Activated naive CD8-positive, alpha-beta T cell treated with anti-CD3 and anti-CD28 coated beads, Interleukin-2, amount 50 U/mL, for 24 hours (primary cell): ENCODE measurements around the gene CDCA7L.
A peak's percentile ranks its signal among the peaks of the same experiment; 100 is the strongest.

Experiments
- ATAC-seq: fragments of 150-1000 bp; cut with Tn5 transposase; one replicate; pipeline ENCODE4 v1.10.0; 2021
- DNase-seq: peaks from one replicate; pipeline ENCODE4 v3.0.0; 2021
- H3K27ac Mint-ChIP-seq: one replicate; pipeline ENCODE4 v1.8.0; 2021; ENCODE audit warnings: mild to moderate bottlenecking, mixed read lengths
- H3K27me3 Mint-ChIP-seq: one replicate; pipeline ENCODE4 v1.8.0; 2021; ENCODE audit warnings: mixed read lengths
- H3K36me3 Mint-ChIP-seq: one replicate; pipeline ENCODE4 v1.8.0; 2021; ENCODE audit warnings: low read depth, mixed read lengths
- H3K4me1 Mint-ChIP-seq: one replicate; pipeline ENCODE4 v1.8.0; 2021; ENCODE audit warnings: mixed read lengths
- H3K4me3 Mint-ChIP-seq: one replicate; pipeline ENCODE4 v1.8.0; 2021; ENCODE audit warnings: mild to moderate bottlenecking, moderate library complexity, mixed read lengths
- H3K9me3 Mint-ChIP-seq: one replicate; pipeline ENCODE4 v1.8.0; 2021; ENCODE audit warnings: mixed read lengths

CDCA7L gene

GRCh38 chr7:21945454-21946221 lies at the start of gene CDCA7L:
CDCA7L (minus strand) TSS chr7:21945899; CDS start chr7:21945804, 95 bp downstream.
- ATAC-seq (peak; percentile 87), DNase-seq (peak; percentile 80)
- Mint-ChIP-seq H3K27ac (peak within 1 kb of the TSS; percentile 92), H3K9me3 (no peaks in the 10 kb centered on the region), H3K4me1 (peaks cover 62% of the 10 kb centered on the region), H3K4me3 (peak within 1 kb of the TSS; percentile 89), H3K27me3 (peaks cover 6% of the 10 kb centered on the region), H3K36me3 (peaks cover 11% of the 10 kb centered on the region)

- Mint-ChIP-seq H3K27me3 (no peaks in the 10 kb centered on the region), H3K4me3 (no peak overlapping the region), H3K27ac (no peak overlapping the region), H3K9me3 (no peaks in the 10 kb centered on the region), H3K4me1 (no peaks in the 10 kb centered on the region), H3K36me3 (no peaks in the 10 kb centered on the region)
- DNase-seq (no peak), ATAC-seq (no peak)
Measured at GRCh38 chr7:21986096-21986495, 40.4 kb upstream of the CDCA7L start.

- Mint-ChIP-seq H3K36me3 (no peaks in the 10 kb centered on the region), H3K9me3 (no peaks in the 10 kb centered on the region), H3K27me3 (no peaks in the 10 kb centered on the region), H3K27ac (no peak overlapping the region), H3K4me1 (no peaks in the 10 kb centered on the region), H3K4me3 (no peak overlapping the region)
- DNase-seq (no peak), ATAC-seq (no peak)
Measured at GRCh38 chr7:21984042-21984441, 38.3 kb upstream of the CDCA7L start.

- H3K4me1 Mint-ChIP-seq = no peaks in the 10 kb centered on the region
- H3K4me3 Mint-ChIP-seq = no peak overlapping the region
- H3K27me3 Mint-ChIP-seq = no peaks in the 10 kb centered on the region
- no peak for ATAC-seq
- no peak for DNase-seq
- no peak overlapping the region for H3K27ac Mint-ChIP-seq
- no peaks in the 10 kb centered on the region for H3K9me3 Mint-ChIP-seq
- H3K36me3 Mint-ChIP-seq = no peaks in the 10 kb centered on the region
Measured at GRCh38 chr7:21983056-21983455, 37.4 kb upstream of the CDCA7L start.

- Mint-ChIP-seq H3K4me1 (no peaks in the 10 kb centered on the region), H3K27me3 (no peaks in the 10 kb centered on the region), H3K27ac (no peak overlapping the region), H3K9me3 (no peaks in the 10 kb centered on the region), H3K4me3 (no peak overlapping the region), H3K36me3 (no peaks in the 10 kb centered on the region)
- DNase-seq = no peak
- ATAC-seq = no peak
Measured at GRCh38 chr7:21981524-21981923, 35.8 kb upstream of the CDCA7L start.

GRCh38 chr7:21980926-21981500 lies 35.3 kb upstream of the CDCA7L start:
- ATAC-seq (no peak), DNase-seq (no peak)
- H3K4me3 Mint-ChIP-seq = no peak overlapping the region
- no peaks in the 10 kb centered on the region for H3K27me3 Mint-ChIP-seq
- no peaks in the 10 kb centered on the region for H3K4me1 Mint-ChIP-seq
- H3K27ac Mint-ChIP-seq = no peak overlapping the region
- no peaks in the 10 kb centered on the region for H3K36me3 Mint-ChIP-seq
- H3K9me3 Mint-ChIP-seq = no peaks in the 10 kb centered on the region

GRCh38 chr7:21972397-21972784 lies 26.7 kb upstream of the CDCA7L start:
- Mint-ChIP-seq H3K36me3 (no peaks in the 10 kb centered on the region), H3K4me1 (peaks cover 6% of the 10 kb centered on the region), H3K27ac (no peak overlapping the region), H3K27me3 (peaks cover 3% of the 10 kb centered on the region), H3K9me3 (no peaks in the 10 kb centered on the region), H3K4me3 (no peak overlapping the region)
- ATAC-seq (no peak), DNase-seq (no peak)

GRCh38 chr7:21971780-21972396 lies 26.2 kb upstream of the CDCA7L start:
- H3K36me3 Mint-ChIP-seq = no peaks in the 10 kb centered on the region
- no peak for DNase-seq
- no peak for ATAC-seq
- H3K27me3 Mint-ChIP-seq = peaks cover 3% of the 10 kb centered on the region
- H3K4me1 Mint-ChIP-seq = peaks cover 10% of the 10 kb centered on the region
- H3K27ac Mint-ChIP-seq = no peak overlapping the region
- no peak overlapping the region for H3K4me3 Mint-ChIP-seq
- H3K9me3 Mint-ChIP-seq = no peaks in the 10 kb centered on the region

GRCh38 chr7:21969822-21970221 lies 24.1 kb upstream of the CDCA7L start:
- Mint-ChIP-seq H3K9me3 (no peaks in the 10 kb centered on the region), H3K27ac (no peak overlapping the region), H3K4me1 (peaks cover 14% of the 10 kb centered on the region), H3K4me3 (no peak overlapping the region), H3K27me3 (peaks cover 6% of the 10 kb centered on the region), H3K36me3 (no peaks in the 10 kb centered on the region)
- DNase-seq = no peak
- no peak for ATAC-seq

GRCh38 chr7:21967598-21968003 lies 21.9 kb upstream of the CDCA7L start:
- Mint-ChIP-seq H3K27me3 (peaks cover 6% of the 10 kb centered on the region), H3K9me3 (no peaks in the 10 kb centered on the region), H3K4me3 (peak overlapping the region; percentile 21), H3K4me1 (peaks cover 14% of the 10 kb centered on the region), H3K27ac (no peak overlapping the region), H3K36me3 (no peaks in the 10 kb centered on the region)
- ATAC-seq (no peak), DNase-seq (peak; percentile 16)

- no peak for ATAC-seq
- H3K9me3 Mint-ChIP-seq = no peaks in the 10 kb centered on the region
- no peak overlapping the region for H3K4me3 Mint-ChIP-seq
- peaks cover 6% of the 10 kb centered on the region for H3K27me3 Mint-ChIP-seq
- no peak for DNase-seq
- no peak overlapping the region for H3K27ac Mint-ChIP-seq
- peaks cover 14% of the 10 kb centered on the region for H3K4me1 Mint-ChIP-seq
- H3K36me3 Mint-ChIP-seq = no peaks in the 10 kb centered on the region
Measured at GRCh38 chr7:21966271-21966670, 20.6 kb upstream of the CDCA7L start.

- ATAC-seq = no peak
- Mint-ChIP-seq H3K9me3 (no peaks in the 10 kb centered on the region), H3K4me3 (no peak overlapping the region), H3K4me1 (peaks cover 14% of the 10 kb centered on the region), H3K36me3 (no peaks in the 10 kb centered on the region), H3K27ac (no peak overlapping the region), H3K27me3 (peaks cover 6% of the 10 kb centered on the region)
- no peak for DNase-seq
Measured at GRCh38 chr7:21965291-21965690, 19.6 kb upstream of the CDCA7L start.

GRCh38 chr7:21962677-21963076 lies 17.0 kb upstream of the CDCA7L start:
- H3K27ac Mint-ChIP-seq = no peak overlapping the region
- peaks cover 5% of the 10 kb centered on the region for H3K27me3 Mint-ChIP-seq
- H3K4me3 Mint-ChIP-seq = no peak overlapping the region
- H3K36me3 Mint-ChIP-seq = no peaks in the 10 kb centered on the region
- DNase-seq = no peak
- ATAC-seq = no peak
- no peaks in the 10 kb centered on the region for H3K9me3 Mint-ChIP-seq
- peaks cover 14% of the 10 kb centered on the region for H3K4me1 Mint-ChIP-seq

GRCh38 chr7:21960922-21961321 lies 15.2 kb upstream of the CDCA7L start:
- no peak for DNase-seq
- peaks cover 6% of the 10 kb centered on the region for H3K4me1 Mint-ChIP-seq
- H3K9me3 Mint-ChIP-seq = no peaks in the 10 kb centered on the region
- no peak overlapping the region for H3K4me3 Mint-ChIP-seq
- H3K36me3 Mint-ChIP-seq = no peaks in the 10 kb centered on the region
- no peak for ATAC-seq
- peaks cover 3% of the 10 kb centered on the region for H3K27me3 Mint-ChIP-seq
- no peak overlapping the region for H3K27ac Mint-ChIP-seq

GRCh38 chr7:21959387-21959776 lies 13.7 kb upstream of the CDCA7L start:
- no peak for DNase-seq
- no peaks in the 10 kb centered on the region for H3K36me3 Mint-ChIP-seq
- no peak for ATAC-seq
- H3K4me1 Mint-ChIP-seq = peaks cover 3% of the 10 kb centered on the region
- no peaks in the 10 kb centered on the region for H3K9me3 Mint-ChIP-seq
- H3K27ac Mint-ChIP-seq = no peak overlapping the region
- no peak overlapping the region for H3K4me3 Mint-ChIP-seq
- H3K27me3 Mint-ChIP-seq = no peaks in the 10 kb centered on the region
